ENCODE results near the gene LRRFIP2.

The LRRFIP2 gene

DNA sequence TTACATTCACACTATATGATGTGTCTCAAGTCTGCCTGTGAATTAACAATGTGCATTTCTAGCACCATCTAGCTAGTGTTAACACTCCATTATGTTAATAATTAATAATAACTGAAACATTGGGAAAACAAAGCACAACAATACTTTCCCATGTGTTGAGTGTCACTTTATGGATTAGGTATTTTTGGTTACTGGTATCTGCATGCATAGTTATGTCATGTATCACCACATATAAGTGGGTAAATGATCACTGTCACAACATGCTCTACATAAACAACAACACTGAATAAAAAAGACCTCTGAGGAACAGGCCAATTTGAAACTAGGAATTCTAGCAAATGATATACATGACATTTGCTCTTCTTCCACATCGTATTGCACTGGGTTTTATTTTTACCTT lies 106.4 kb downstream of the LRRFIP2 start:
- no peaks in the 10 kb centered on the region for H3K9me3 ChIP-seq (ENCODE audit: insufficient read depth, low read depth, low read length)
- no peaks in the 10 kb centered on the region for H4K20me1 ChIP-seq (ENCODE audit: insufficient read depth, low read length, poor library complexity, severe bottlenecking)
- no peaks in the 10 kb centered on the region for H3K79me2 ChIP-seq (ENCODE audit: insufficient read depth, low read length)
- H3K4me2 ChIP-seq (ENCODE audit: low read depth, low read length, poor library complexity, severe bottlenecking) = no peak overlapping the region
- no peak overlapping the region for H3K4me3 ChIP-seq (ENCODE audit: low read length, poor library complexity, severe bottlenecking)
- H2AFZ ChIP-seq (ENCODE audit: low read length) = no peak overlapping the region
- peaks cover 11% of the 10 kb centered on the region; the same call in 1 of the 2 replicates for H3K36me3 ChIP-seq (ENCODE audit: insufficient read depth, low read length)
- H3K4me1 ChIP-seq (ENCODE audit: insufficient read depth, low read length, poor library complexity, severe bottlenecking) = peaks cover 22% of the 10 kb centered on the region
- H3K27me3 ChIP-seq (ENCODE audit: insufficient read depth, low read length, poor library complexity, severe bottlenecking) = no peaks in the 10 kb centered on the region
- H3F3A ChIP-seq (ENCODE audit: low read depth) = peaks cover 7% of the 10 kb centered on the region
- no peaks in the 10 kb centered on the region for H3K9me2 ChIP-seq (replicated peaks; ENCODE audit: low read depth, low read length)
- TF ChIP-seq, protein P1, sequence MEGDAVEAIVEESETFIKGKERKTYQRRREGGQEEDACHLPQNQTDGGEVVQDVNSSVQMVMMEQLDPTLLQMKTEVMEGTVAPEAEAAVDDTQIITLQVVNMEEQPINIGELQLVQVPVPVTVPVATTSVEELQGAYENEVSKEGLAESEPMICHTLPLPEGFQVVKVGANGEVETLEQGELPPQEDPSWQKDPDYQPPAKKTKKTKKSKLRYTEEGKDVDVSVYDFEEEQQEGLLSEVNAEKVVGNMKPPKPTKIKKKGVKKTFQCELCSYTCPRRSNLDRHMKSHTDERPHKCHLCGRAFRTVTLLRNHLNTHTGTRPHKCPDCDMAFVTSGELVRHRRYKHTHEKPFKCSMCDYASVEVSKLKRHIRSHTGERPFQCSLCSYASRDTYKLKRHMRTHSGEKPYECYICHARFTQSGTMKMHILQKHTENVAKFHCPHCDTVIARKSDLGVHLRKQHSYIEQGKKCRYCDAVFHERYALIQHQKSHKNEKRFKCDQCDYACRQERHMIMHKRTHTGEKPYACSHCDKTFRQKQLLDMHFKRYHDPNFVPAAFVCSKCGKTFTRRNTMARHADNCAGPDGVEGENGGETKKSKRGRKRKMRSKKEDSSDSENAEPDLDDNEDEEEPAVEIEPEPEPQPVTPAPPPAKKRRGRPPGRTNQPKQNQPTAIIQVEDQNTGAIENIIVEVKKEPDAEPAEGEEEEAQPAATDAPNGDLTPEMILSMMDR (conservative IDR thresholded peaks at IDR 0.05; ENCODE audit: low read length) = no peak
- TF ChIP-seq EZH2phosphoT487 (IDR thresholded peaks at IDR 0.05; ENCODE audit: borderline replicate concordance) = no peak
- H3K9ac ChIP-seq (ENCODE audit: low read depth, low read length, poor library complexity, severe bottlenecking) = no peak overlapping the region

DNA sequence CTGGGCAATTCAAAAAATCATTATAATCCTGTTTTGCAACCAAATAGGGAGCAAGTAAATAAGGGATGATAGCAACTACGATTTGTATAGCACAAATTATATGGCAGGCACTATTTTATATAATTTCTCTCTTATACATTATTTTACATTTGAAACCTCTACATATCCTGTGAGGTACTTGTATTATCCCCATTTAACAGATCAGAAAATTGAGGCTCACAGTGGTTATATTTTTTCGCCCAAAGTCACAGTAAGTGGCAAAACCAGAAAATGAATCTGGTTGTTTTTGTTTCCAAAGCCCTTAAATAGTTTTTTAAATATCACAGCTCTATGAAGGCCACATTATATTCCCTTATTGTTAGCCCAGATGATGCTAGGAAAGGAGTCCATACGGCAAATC lies 106.8 kb downstream of the LRRFIP2 start:
- Histone ChIP-seq H3K27me3 (ENCODE audit: insufficient read depth, low read length, poor library complexity, severe bottlenecking) (no peaks in the 10 kb centered on the region), H4K20me1 (ENCODE audit: insufficient read depth, low read length, poor library complexity, severe bottlenecking) (no peaks in the 10 kb centered on the region), H3K79me2 (ENCODE audit: insufficient read depth, low read length) (no peaks in the 10 kb centered on the region), H3K4me2 (ENCODE audit: low read depth, low read length, poor library complexity, severe bottlenecking) (no peak overlapping the region), H3K4me3 (ENCODE audit: low read length, poor library complexity, severe bottlenecking) (no peak overlapping the region), H3K4me1 (ENCODE audit: insufficient read depth, low read length, poor library complexity, severe bottlenecking) (peaks cover 18% of the 10 kb centered on the region), H3F3A (ENCODE audit: low read depth) (peaks cover 3% of the 10 kb centered on the region), H3K9ac (ENCODE audit: low read depth, low read length, poor library complexity, severe bottlenecking) (no peak overlapping the region), H3K36me3 (ENCODE audit: insufficient read depth, low read length) (peaks cover 16% of the 10 kb centered on the region; the same call in 1 of the 2 replicates), H3K9me3 (ENCODE audit: insufficient read depth, low read depth, low read length) (no peaks in the 10 kb centered on the region), H3K9me2 (replicated peaks; ENCODE audit: low read depth, low read length) (no peaks in the 10 kb centered on the region), H2AFZ (ENCODE audit: low read length) (no peak overlapping the region)
- TF ChIP-seq, protein P1 (conservative IDR thresholded peaks at IDR 0.05; ENCODE audit: low read length) = no peak
- no peak for TF ChIP-seq EZH2phosphoT487 (IDR thresholded peaks at IDR 0.05; ENCODE audit: borderline replicate concordance)

DNA sequence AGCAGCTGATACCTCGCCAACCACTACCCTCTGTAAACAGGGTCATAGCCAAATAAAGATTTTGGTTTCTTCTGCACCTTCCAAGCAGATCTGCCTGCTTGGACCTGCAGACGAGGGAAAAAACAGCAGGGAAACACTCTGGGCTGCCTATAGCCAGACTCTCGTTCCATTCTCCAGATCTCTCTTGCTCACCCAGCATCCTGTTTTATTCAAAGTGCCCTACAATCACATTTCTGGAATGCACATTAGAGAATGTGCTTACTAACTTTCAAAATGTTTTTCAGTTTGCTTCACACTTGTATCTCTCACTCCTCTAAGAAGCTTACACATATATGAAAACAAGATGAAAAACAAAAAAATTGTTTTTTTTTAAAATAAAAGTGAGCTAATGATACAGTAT lies 109.6 kb downstream of the LRRFIP2 start:
- peaks cover 8% of the 10 kb centered on the region for H3K4me1 ChIP-seq (ENCODE audit: insufficient read depth, low read length, poor library complexity, severe bottlenecking)
- H3K27me3 ChIP-seq (ENCODE audit: insufficient read depth, low read length, poor library complexity, severe bottlenecking) = no peaks in the 10 kb centered on the region
- H3K9ac ChIP-seq (ENCODE audit: low read depth, low read length, poor library complexity, severe bottlenecking) = no peak overlapping the region
- H3K4me3 ChIP-seq (ENCODE audit: low read length, poor library complexity, severe bottlenecking) = no peak overlapping the region
- H2AFZ ChIP-seq (ENCODE audit: low read length) = no peak overlapping the region
- no peaks in the 10 kb centered on the region; the same call in 1 of the 2 replicates for H3F3A ChIP-seq (ENCODE audit: low read depth)
- no peaks in the 10 kb centered on the region for H4K20me1 ChIP-seq (ENCODE audit: insufficient read depth, low read length, poor library complexity, severe bottlenecking)
- TF ChIP-seq, protein P1 (conservative IDR thresholded peaks at IDR 0.05; ENCODE audit: low read length) = no peak
- no peak for TF ChIP-seq EZH2phosphoT487 (IDR thresholded peaks at IDR 0.05; ENCODE audit: borderline replicate concordance)
- no peaks in the 10 kb centered on the region for H3K9me3 ChIP-seq (ENCODE audit: insufficient read depth, low read depth, low read length)
- no peaks in the 10 kb centered on the region for H3K9me2 ChIP-seq (replicated peaks; ENCODE audit: low read depth, low read length)
- H3K79me2 ChIP-seq (ENCODE audit: insufficient read depth, low read length) = no peaks in the 10 kb centered on the region
- H3K36me3 ChIP-seq (ENCODE audit: insufficient read depth, low read length) = peaks cover 24% of the 10 kb centered on the region; the same call in 1 of the 2 replicates
- H3K4me2 ChIP-seq (ENCODE audit: low read depth, low read length, poor library complexity, severe bottlenecking) = no peak overlapping the region

Data from Loucy (cell line).